HepG2 (cell line): ENCODE measurements around the gene PCBP4. TPM values are rescaled to one million over a fixed set of nuclear protein-coding genes. Genes with fewer than 3 reads are reported as not detected.

ENCODE experiments used
- EEA1 ChIP-seq: sonication (generic); formaldehyde crosslinking; IDR thresholded peaks from 2 replicates; pipeline ENCODE4 v1.5.1; 2020; ENCODE audit warnings: mild to moderate bottlenecking, missing genetic modification reagents, borderline replicate concordance
- ELF1 ChIP-seq: sonication (generic); formaldehyde crosslinking; IDR thresholded peaks from 2 replicates; pipeline ENCODE4 v1.4.0; 2020; ENCODE audit warnings: missing genetic modification reagents
- ERF ChIP-seq: IDR thresholded peaks from 2 replicates; pipeline ENCODE4 v1.6.1; 2018; ENCODE audit warnings: missing biosample characterization, missing genetic modification reagents
- HOXA5 ChIP-seq: sonication (generic); formaldehyde crosslinking; IDR thresholded peaks from 2 replicates; pipeline ENCODE4 v1.4.0; 2020; ENCODE audit warnings: missing genetic modification reagents
- KAT2B ChIP-seq: fragments of 150-350 bp; IDR thresholded peaks from 2 replicates; pipeline ENCODE4 v1.6.1; 2014; ENCODE audit warnings: low read depth, low read length, borderline replicate concordance
- MYC ChIP-seq: sonication (generic); formaldehyde crosslinking; IDR thresholded peaks from 2 replicates; pipeline ENCODE4 v1.9.0; 2021; ENCODE audit warnings: missing genetic modification reagents, borderline replicate concordance
- TSC22D2 ChIP-seq: sonication (generic); formaldehyde crosslinking; IDR thresholded peaks from 2 replicates; pipeline ENCODE4 v1.5.1; 2020; ENCODE audit warnings: missing genetic modification reagents, mild to moderate bottlenecking, borderline replicate concordance
- ZBTB20 ChIP-seq: sonication (generic); formaldehyde crosslinking; IDR thresholded peaks from 2 replicates; pipeline ENCODE4 v1.8.1; 2023; ENCODE audit warnings: missing genetic modification reagents, low read depth, mild to moderate bottlenecking, borderline replicate concordance
- ZMAT3 ChIP-seq: sonication (generic); formaldehyde crosslinking; conservative IDR thresholded peaks from 2 replicates; pipeline ENCODE4 v1.7.0; 2021; ENCODE audit warnings: missing genetic modification reagents
- polyA plus RNA-seq, 8 experiments: library from polyadenylated mRNA; depleted of rRNA in 3 of 8; stranded (reverse) in 7 of 8; unstranded in 1 of 8; fragments of >200 nt; fragmentation: Illumina TruSeq in 4 of 8; extraction: Trizol in 4 of 8; gene quantifications; 2 replicates each; pipeline versions ENCODE4 v1.2.1 to v1.2.3, GENCODE V29; 2011 to 2016; ENCODE audit warnings: low read depth in 4 of 8, missing spikeins in 1 of 8, mixed read lengths in 1 of 8; ENCODE audit not compliant: insufficient read depth in 1 of 8
- total RNA-seq, 5 experiments: library from RNA; depleted of rRNA; stranded (reverse); fragments of >200 nt; fragmentation: Illumina TruSeq; extraction: Trizol; gene quantifications; 2 replicates each; pipeline ENCODE4 v1.2.3, GENCODE V29; 2016; ENCODE audit warnings: low read depth in 1 of 5
- TF ChIP-seq, protein P1 (sequence below): IDR thresholded peaks from 2 replicates; pipeline ENCODE4 v1.6.1; 2018; ENCODE audit warnings: missing genetic modification reagents, mild to moderate bottlenecking, missing compliant biosample characterization
- TF ChIP-seq, protein P2 (sequence below): sonication (generic); formaldehyde crosslinking; IDR thresholded peaks from 2 replicates; pipeline ENCODE4 v1.4.0; 2020; ENCODE audit warnings: missing genetic modification reagents, borderline replicate concordance
- TF ChIP-seq, protein P3 (sequence below): sonication (generic); formaldehyde crosslinking; IDR thresholded peaks from 2 replicates; pipeline ENCODE4 v1.4.0; 2020; ENCODE audit warnings: missing genetic modification reagents, borderline replicate concordance
- TF ChIP-seq, protein P4 (sequence below): sonication (generic); formaldehyde crosslinking; IDR thresholded peaks from 2 replicates; pipeline ENCODE4 v1.5.0; 2020; ENCODE audit warnings: missing genetic modification reagents, mild to moderate bottlenecking, borderline replicate concordance
- TF ChIP-seq, protein P5 (sequence below): sonication (generic); formaldehyde crosslinking; IDR thresholded peaks from 2 replicates; pipeline ENCODE4 v1.4.0; 2020; ENCODE audit warnings: missing genetic modification reagents, borderline replicate concordance
- TF ChIP-seq, protein P6 (sequence below): sonication (generic); formaldehyde crosslinking; IDR thresholded peaks from 2 replicates; pipeline ENCODE4 v1.4.0; 2020; ENCODE audit warnings: missing genetic modification reagents

Gene PCBP4
- total and polyA plus RNA-seq, 2 of the 13 experiments (the other 11 are each of a cell fraction or from before 2014, with no cell fraction given): 36.8 to 51.3 TPM

DNA sequence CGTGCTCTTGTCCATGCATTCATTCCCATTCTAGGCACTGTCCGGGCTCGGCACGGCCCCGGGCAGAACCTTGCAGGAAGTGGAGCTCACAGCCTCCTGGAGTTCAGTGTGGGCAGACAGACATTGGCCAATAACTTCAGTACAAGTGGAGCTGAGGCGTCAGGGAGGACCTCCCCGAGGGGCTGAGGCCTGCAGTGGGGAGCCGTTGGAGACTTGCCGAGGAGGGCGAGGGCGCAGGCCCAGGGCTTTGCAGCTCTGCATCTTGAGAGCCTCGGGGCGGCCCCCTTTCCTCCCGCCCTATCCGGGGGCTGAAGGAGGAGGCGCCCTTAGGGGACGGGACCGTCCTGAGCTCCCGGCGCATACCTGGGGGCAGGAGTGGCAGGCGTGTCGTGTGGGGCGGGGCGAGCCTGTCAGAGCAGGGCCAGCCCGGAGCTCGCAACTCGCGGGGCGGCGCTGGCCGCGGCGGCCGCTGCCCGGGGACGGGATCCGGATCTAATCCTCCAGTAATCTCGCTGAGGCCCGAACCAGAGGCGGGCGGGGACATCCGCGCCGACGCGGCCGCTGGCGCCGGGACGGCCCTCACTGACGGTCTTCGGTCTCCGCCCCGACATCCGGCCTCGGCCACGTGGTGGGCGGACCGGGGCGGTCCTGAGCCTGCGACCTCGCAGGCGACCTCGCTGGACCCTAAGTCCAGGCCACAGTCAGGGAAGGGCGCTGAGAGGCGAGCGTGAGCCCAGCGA is 15.8 kb upstream of the PCBP4 start, which contains the start of gene ACY1 (continued):
- TF ChIP-seq, protein P1, sequence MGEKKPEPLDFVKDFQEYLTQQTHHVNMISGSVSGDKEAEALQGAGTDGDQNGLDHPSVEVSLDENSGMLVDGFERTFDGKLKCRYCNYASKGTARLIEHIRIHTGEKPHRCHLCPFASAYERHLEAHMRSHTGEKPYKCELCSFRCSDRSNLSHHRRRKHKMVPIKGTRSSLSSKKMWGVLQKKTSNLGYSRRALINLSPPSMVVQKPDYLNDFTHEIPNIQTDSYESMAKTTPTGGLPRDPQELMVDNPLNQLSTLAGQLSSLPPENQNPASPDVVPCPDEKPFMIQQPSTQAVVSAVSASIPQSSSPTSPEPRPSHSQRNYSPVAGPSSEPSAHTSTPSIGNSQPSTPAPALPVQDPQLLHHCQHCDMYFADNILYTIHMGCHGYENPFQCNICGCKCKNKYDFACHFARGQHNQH (CRISPR knock-in tag): peak; percentile 94
- peak; percentile 99 for TF ChIP-seq MYC (CRISPR knock-in tag)
- TF ChIP-seq EEA1 (CRISPR knock-in tag): 0 out of 2 replicates have a peak, but pooled peaks have one; percentile 21
- TF ChIP-seq, protein P2, sequence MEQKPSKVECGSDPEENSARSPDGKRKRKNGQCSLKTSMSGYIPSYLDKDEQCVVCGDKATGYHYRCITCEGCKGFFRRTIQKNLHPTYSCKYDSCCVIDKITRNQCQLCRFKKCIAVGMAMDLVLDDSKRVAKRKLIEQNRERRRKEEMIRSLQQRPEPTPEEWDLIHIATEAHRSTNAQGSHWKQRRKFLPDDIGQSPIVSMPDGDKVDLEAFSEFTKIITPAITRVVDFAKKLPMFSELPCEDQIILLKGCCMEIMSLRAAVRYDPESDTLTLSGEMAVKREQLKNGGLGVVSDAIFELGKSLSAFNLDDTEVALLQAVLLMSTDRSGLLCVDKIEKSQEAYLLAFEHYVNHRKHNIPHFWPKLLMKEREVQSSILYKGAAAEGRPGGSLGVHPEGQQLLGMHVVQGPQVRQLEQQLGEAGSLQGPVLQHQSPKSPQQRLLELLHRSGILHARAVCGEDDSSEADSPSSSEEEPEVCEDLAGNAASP (CRISPR knock-in tag): peak; percentile 93
- no peak for TF ChIP-seq TSC22D2 (CRISPR knock-in tag)
- TF ChIP-seq, protein P3, sequence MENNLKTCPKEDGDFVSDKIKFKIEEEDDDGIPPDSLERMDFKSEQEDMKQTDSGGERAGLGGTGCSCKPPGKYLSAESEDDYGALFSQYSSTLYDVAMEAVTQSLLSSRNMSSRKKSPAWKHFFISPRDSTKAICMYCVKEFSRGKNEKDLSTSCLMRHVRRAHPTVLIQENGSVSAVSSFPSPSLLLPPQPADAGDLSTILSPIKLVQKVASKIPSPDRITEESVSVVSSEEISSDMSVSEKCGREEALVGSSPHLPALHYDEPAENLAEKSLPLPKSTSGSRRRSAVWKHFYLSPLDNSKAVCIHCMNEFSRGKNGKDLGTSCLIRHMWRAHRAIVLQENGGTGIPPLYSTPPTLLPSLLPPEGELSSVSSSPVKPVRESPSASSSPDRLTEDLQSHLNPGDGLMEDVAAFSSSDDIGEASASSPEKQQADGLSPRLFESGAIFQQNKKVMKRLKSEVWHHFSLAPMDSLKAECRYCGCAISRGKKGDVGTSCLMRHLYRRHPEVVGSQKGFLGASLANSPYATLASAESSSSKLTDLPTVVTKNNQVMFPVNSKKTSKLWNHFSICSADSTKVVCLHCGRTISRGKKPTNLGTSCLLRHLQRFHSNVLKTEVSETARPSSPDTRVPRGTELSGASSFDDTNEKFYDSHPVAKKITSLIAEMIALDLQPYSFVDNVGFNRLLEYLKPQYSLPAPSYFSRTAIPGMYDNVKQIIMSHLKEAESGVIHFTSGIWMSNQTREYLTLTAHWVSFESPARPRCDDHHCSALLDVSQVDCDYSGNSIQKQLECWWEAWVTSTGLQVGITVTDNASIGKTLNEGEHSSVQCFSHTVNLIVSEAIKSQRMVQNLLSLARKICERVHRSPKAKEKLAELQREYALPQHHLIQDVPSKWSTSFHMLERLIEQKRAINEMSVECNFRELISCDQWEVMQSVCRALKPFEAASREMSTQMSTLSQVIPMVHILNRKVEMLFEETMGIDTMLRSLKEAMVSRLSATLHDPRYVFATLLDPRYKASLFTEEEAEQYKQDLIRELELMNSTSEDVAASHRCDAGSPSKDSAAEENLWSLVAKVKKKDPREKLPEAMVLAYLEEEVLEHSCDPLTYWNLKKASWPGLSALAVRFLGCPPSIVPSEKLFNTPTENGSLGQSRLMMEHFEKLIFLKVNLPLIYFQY (CRISPR knock-in tag): no peak
- TF ChIP-seq KAT2B: no peak
- TF ChIP-seq, protein P4, sequence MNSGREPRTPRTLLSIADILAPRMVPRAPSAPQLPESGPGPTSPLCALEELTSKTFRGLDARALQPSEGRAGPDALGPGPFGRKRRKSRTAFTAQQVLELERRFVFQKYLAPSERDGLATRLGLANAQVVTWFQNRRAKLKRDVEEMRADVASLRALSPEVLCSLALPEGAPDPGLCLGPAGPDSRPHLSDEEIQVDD (CRISPR knock-in tag): peak; percentile 22; the same call in 1 of the 2 replicates
- TF ChIP-seq ELF1 (CRISPR knock-in tag): peak; percentile 13; the same call in 1 of the 2 replicates
- TF ChIP-seq, protein P5, sequence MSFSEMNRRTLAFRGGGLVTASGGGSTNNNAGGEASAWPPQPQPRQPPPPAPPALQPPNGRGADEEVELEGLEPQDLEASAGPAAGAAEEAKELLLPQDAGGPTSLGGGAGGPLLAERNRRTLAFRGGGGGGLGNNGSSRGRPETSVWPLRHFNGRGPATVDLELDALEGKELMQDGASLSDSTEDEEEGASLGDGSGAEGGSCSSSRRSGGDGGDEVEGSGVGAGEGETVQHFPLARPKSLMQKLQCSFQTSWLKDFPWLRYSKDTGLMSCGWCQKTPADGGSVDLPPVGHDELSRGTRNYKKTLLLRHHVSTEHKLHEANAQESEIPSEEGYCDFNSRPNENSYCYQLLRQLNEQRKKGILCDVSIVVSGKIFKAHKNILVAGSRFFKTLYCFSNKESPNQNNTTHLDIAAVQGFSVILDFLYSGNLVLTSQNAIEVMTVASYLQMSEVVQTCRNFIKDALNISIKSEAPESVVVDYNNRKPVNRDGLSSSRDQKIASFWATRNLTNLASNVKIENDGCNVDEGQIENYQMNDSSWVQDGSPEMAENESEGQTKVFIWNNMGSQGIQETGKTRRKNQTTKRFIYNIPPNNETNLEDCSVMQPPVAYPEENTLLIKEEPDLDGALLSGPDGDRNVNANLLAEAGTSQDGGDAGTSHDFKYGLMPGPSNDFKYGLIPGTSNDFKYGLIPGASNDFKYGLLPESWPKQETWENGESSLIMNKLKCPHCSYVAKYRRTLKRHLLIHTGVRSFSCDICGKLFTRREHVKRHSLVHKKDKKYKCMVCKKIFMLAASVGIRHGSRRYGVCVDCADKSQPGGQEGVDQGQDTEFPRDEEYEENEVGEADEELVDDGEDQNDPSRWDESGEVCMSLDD: peak; percentile 44; the same call in 1 of the 2 replicates
- TF ChIP-seq, protein P6, sequence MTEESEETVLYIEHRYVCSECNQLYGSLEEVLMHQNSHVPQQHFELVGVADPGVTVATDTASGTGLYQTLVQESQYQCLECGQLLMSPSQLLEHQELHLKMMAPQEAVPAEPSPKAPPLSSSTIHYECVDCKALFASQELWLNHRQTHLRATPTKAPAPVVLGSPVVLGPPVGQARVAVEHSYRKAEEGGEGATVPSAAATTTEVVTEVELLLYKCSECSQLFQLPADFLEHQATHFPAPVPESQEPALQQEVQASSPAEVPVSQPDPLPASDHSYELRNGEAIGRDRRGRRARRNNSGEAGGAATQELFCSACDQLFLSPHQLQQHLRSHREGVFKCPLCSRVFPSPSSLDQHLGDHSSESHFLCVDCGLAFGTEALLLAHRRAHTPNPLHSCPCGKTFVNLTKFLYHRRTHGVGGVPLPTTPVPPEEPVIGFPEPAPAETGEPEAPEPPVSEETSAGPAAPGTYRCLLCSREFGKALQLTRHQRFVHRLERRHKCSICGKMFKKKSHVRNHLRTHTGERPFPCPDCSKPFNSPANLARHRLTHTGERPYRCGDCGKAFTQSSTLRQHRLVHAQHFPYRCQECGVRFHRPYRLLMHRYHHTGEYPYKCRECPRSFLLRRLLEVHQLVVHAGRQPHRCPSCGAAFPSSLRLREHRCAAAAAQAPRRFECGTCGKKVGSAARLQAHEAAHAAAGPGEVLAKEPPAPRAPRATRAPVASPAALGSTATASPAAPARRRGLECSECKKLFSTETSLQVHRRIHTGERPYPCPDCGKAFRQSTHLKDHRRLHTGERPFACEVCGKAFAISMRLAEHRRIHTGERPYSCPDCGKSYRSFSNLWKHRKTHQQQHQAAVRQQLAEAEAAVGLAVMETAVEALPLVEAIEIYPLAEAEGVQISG (CRISPR knock-in tag): peak; percentile 85
- peak; percentile 57; the same call in 1 of the 2 replicates for TF ChIP-seq ZBTB20 (CRISPR knock-in tag)
- peak; percentile 88; the same call in 1 of the 2 replicates for TF ChIP-seq ERF (CRISPR knock-in tag)
- peak; percentile 89; the same call in 1 of the 2 replicates for TF ChIP-seq ZMAT3 (CRISPR knock-in tag)
- no peak; the same call in 1 of the 2 replicates for TF ChIP-seq HOXA5
